Measurements from ENCODE around the gene SMAD7.

DNA sequence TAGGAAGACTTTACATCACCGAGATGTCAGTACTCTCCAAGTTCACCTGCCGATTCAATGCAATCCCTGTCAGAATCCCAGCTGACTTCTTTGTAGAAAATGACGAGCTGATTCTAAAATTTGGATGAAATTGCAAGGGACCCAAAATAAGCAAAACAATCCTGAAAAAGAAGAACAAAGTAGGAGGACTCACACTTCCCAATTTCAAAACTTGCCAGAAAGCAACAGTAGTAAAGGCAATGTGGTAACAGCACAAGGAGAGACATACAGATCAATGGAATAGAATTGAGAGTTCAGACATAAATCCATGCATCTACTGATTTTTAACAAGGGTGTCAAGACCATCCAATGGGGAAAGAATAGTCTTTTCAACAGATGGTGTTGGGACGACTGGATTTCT, 52.2 kb downstream of the SMAD7 start:
- no peak for TF ChIP-seq POLR2A (IDR thresholded peaks at IDR 0.05)
- TF ChIP-seq, protein P1, sequence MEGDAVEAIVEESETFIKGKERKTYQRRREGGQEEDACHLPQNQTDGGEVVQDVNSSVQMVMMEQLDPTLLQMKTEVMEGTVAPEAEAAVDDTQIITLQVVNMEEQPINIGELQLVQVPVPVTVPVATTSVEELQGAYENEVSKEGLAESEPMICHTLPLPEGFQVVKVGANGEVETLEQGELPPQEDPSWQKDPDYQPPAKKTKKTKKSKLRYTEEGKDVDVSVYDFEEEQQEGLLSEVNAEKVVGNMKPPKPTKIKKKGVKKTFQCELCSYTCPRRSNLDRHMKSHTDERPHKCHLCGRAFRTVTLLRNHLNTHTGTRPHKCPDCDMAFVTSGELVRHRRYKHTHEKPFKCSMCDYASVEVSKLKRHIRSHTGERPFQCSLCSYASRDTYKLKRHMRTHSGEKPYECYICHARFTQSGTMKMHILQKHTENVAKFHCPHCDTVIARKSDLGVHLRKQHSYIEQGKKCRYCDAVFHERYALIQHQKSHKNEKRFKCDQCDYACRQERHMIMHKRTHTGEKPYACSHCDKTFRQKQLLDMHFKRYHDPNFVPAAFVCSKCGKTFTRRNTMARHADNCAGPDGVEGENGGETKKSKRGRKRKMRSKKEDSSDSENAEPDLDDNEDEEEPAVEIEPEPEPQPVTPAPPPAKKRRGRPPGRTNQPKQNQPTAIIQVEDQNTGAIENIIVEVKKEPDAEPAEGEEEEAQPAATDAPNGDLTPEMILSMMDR (IDR thresholded peaks at IDR 0.05) = no peak

Data from lower leg skin (tissue), 3 donors.